Activated CD8-positive, alpha-beta memory T cell treated with anti-CD3 and anti-CD28 coated beads, Interleukin-2, amount 50 U/mL, for 1 hour (primary cell): ENCODE results near the gene CCDC141.

ENCODE experiments used
- DNase-seq: peaks from one replicate; pipeline ENCODE4 v3.0.0-alpha.2; 2020; ENCODE audit errors: extremely low read depth

The CCDC141 gene

GRCh38 chr2:178913049-178913441 is 136.9 kb downstream of the CCDC141 start:
- DNase-seq = no peak

GRCh38 chr2:178912416-178913048 is 137.4 kb downstream of the CCDC141 start:
- DNase-seq = no peak

- DNase-seq = no peak
These were observed 138.9 kb downstream of the CCDC141 start for GRCh38 chr2:178911039-178911438.

GRCh38 chr2:178910005-178910404 is 139.9 kb downstream of the CCDC141 start:
- no peak for DNase-seq

GRCh38 chr2:178909507-178909906 is 140.4 kb downstream of the CCDC141 start:
- no peak for DNase-seq

GRCh38 chr2:178908810-178909209 is 141.1 kb downstream of the CCDC141 start:
- no peak for DNase-seq

- no peak for DNase-seq
These were observed 144.7 kb downstream of the CCDC141 start for GRCh38 chr2:178905261-178905660.

GRCh38 chr2:178899656-178900055 is 150.3 kb downstream of the CCDC141 start:
- no peak for DNase-seq

- no peak for DNase-seq
These were observed 154.1 kb downstream of the CCDC141 start for GRCh38 chr2:178895872-178896271.

- no peak for DNase-seq
These were observed 154.8 kb downstream of the CCDC141 start for GRCh38 chr2:178895171-178895570.

- DNase-seq = no peak
These were observed 156.9 kb downstream of the CCDC141 start for GRCh38 chr2:178892751-178893625.

GRCh38 chr2:178891959-178892485 is 157.9 kb downstream of the CCDC141 start:
- no peak for DNase-seq

GRCh38 chr2:178891265-178891958 is 158.5 kb downstream of the CCDC141 start:
- DNase-seq = peak; percentile 5

GRCh38 chr2:178886006-178886405 is 163.9 kb downstream of the CCDC141 start:
- no peak for DNase-seq

- DNase-seq = no peak
These were observed 165.5 kb downstream of the CCDC141 start for GRCh38 chr2:178884440-178884839.

GRCh38 chr2:178882666-178883440 is 167.1 kb downstream of the CCDC141 start:
- no peak for DNase-seq

- no peak for DNase-seq
These were observed 168.9 kb downstream of the CCDC141 start for GRCh38 chr2:178881075-178881474.

- DNase-seq = no peak
These were observed 169.7 kb downstream of the CCDC141 start for GRCh38 chr2:178880257-178880656.

- no peak for DNase-seq
These were observed 172.1 kb downstream of the CCDC141 start for GRCh38 chr2:178877874-178878273.

GRCh38 chr2:178874529-178875240 is 175.3 kb downstream of the CCDC141 start:
- no peak for DNase-seq

- DNase-seq = no peak
These were observed 176.0 kb downstream of the CCDC141 start for GRCh38 chr2:178873912-178874311.
